ENCODE results near the gene OR52H1. TPM values are rescaled to one million over a fixed set of nuclear protein-coding genes. Genes with fewer than 3 reads are reported as not detected.

OR52H1 gene
- total and polyA plus RNA-seq, 2 experiments from 2014 or later, result not detected

- Histone ChIP-seq H3K4me1 (ENCODE audit: insufficient read depth) (0 out of 2 replicates have a peak, but pooled peaks cover 4% of the 10 kb centered on the region), H3K27ac (no peak overlapping the region), H4K20me1 (ENCODE audit: insufficient read depth) (no peaks in the 10 kb centered on the region), H3K9me3 (ENCODE audit: low read depth) (no peaks in the 10 kb centered on the region), H3K4me2 (ENCODE audit: unreplicated experiment) (no peak overlapping the region), H3K27me3 (replicated peaks; ENCODE audit: insufficient read depth) (no peaks in the 10 kb centered on the region), H3K9ac (no peak overlapping the region), H3K4me3 (no peak overlapping the region), H3K9me2 (ENCODE audit: insufficient read depth) (no peaks in the 10 kb centered on the region), H2AFZ (no peak overlapping the region; the same call in 1 of the 2 replicates), H3F3A (ENCODE audit: insufficient read depth) (no peaks in the 10 kb centered on the region), H3K79me2 (ENCODE audit: insufficient read depth) (no peaks in the 10 kb centered on the region), H3K36me3 (ENCODE audit: low read depth) (no peaks in the 10 kb centered on the region)
- 76 to 81% methylated on average over 1 of the region's 1 CpG for WGBS, 2 experiments (ENCODE audit: low coverage in 1 of 2, low lambda C conversion rate in 2 of 2, missing lambda C conversion rate in 2 of 2)
- in situ Hi-C loops (cut with MboI), result no loop called here
- TF ChIP-seq EZH2phosphoT487 (IDR thresholded peaks at IDR 0.05; ENCODE audit: insufficient read depth, low read depth) (no peak), EZH2 (IDR thresholded peaks at IDR 0.05; ENCODE audit: insufficient read depth, poor library complexity, severe bottlenecking) (no peak)
- DNase-seq, result peak; percentile 42
These were observed 16.1 kb upstream of the OR52H1 start for GRCh38 chr11:5564259-5565019.

- H3K27ac ChIP-seq, result no peak overlapping the region
- in situ Hi-C loops (cut with MboI), result no loop called here
- no peaks in the 10 kb centered on the region for H3K4me1 ChIP-seq (ENCODE audit: insufficient read depth)
- H3K36me3 ChIP-seq (ENCODE audit: low read depth), result no peaks in the 10 kb centered on the region
- no peak overlapping the region for H3K9ac ChIP-seq
- DNase-seq, result no peak
- no peak overlapping the region for H3K4me2 ChIP-seq (ENCODE audit: unreplicated experiment)
- no peaks in the 10 kb centered on the region for H3K27me3 ChIP-seq (replicated peaks; ENCODE audit: insufficient read depth)
- H3K9me2 ChIP-seq (ENCODE audit: insufficient read depth), result no peaks in the 10 kb centered on the region
- TF ChIP-seq EZH2phosphoT487 (IDR thresholded peaks at IDR 0.05; ENCODE audit: insufficient read depth, low read depth) (no peak), EZH2 (IDR thresholded peaks at IDR 0.05; ENCODE audit: insufficient read depth, poor library complexity, severe bottlenecking) (no peak)
- WGBS, 2 experiments (ENCODE audit: low coverage in 1 of 2, low lambda C conversion rate in 2 of 2, missing lambda C conversion rate in 2 of 2), result 58 to 64% methylated on average over 3 of the region's 3 CpGs
- no peaks in the 10 kb centered on the region for H3K9me3 ChIP-seq (ENCODE audit: low read depth)
- H2AFZ ChIP-seq, result no peak overlapping the region
- no peaks in the 10 kb centered on the region for H4K20me1 ChIP-seq (ENCODE audit: insufficient read depth)
- H3K4me3 ChIP-seq, result no peak overlapping the region
- H3K79me2 ChIP-seq (ENCODE audit: insufficient read depth), result no peaks in the 10 kb centered on the region
- no peaks in the 10 kb centered on the region for H3F3A ChIP-seq (ENCODE audit: insufficient read depth)
These were observed 9.4 kb upstream of the OR52H1 start for GRCh38 chr11:5557751-5558150.

GRCh38 chr11:5556596-5557188 lies 8.4 kb upstream of the OR52H1 start:
- no peak for DNase-seq
- H4K20me1 ChIP-seq (ENCODE audit: insufficient read depth), result no peaks in the 10 kb centered on the region
- no peaks in the 10 kb centered on the region for H3K9me3 ChIP-seq (ENCODE audit: low read depth)
- no peak overlapping the region for H3K27ac ChIP-seq
- no peak overlapping the region for H3K4me3 ChIP-seq
- no peaks in the 10 kb centered on the region for H3K79me2 ChIP-seq (ENCODE audit: insufficient read depth)
- TF ChIP-seq EZH2phosphoT487 (IDR thresholded peaks at IDR 0.05; ENCODE audit: insufficient read depth, low read depth) (no peak), EZH2 (IDR thresholded peaks at IDR 0.05; ENCODE audit: insufficient read depth, poor library complexity, severe bottlenecking) (no peak)
- no peak overlapping the region for H2AFZ ChIP-seq
- H3F3A ChIP-seq (ENCODE audit: insufficient read depth), result no peaks in the 10 kb centered on the region
- WGBS, 2 experiments (ENCODE audit: low coverage in 1 of 2, low lambda C conversion rate in 2 of 2, missing lambda C conversion rate in 2 of 2), result 70 to 72% methylated on average over 3 of the region's 3 CpGs
- no peaks in the 10 kb centered on the region for H3K4me1 ChIP-seq (ENCODE audit: insufficient read depth)
- H3K4me2 ChIP-seq (ENCODE audit: unreplicated experiment), result no peak overlapping the region
- H3K27me3 ChIP-seq (replicated peaks; ENCODE audit: insufficient read depth), result no peaks in the 10 kb centered on the region
- H3K9ac ChIP-seq, result no peak overlapping the region
- H3K36me3 ChIP-seq (ENCODE audit: low read depth), result no peaks in the 10 kb centered on the region
- no peaks in the 10 kb centered on the region for H3K9me2 ChIP-seq (ENCODE audit: insufficient read depth)
- in situ Hi-C loops (cut with MboI), result no loop called here

GRCh38 chr11:5553343-5553742 lies 5.0 kb upstream of the OR52H1 start:
- peak; percentile 29 for DNase-seq
- no peaks in the 10 kb centered on the region for H3K36me3 ChIP-seq (ENCODE audit: low read depth)
- no peak for TF ChIP-seq EZH2phosphoT487 (IDR thresholded peaks at IDR 0.05; ENCODE audit: insufficient read depth, low read depth)
- TF ChIP-seq EZH2 (IDR thresholded peaks at IDR 0.05; ENCODE audit: insufficient read depth, poor library complexity, severe bottlenecking), result no peak
- H3K27me3 ChIP-seq (replicated peaks; ENCODE audit: insufficient read depth), result no peaks in the 10 kb centered on the region
- H3F3A ChIP-seq (ENCODE audit: insufficient read depth), result no peaks in the 10 kb centered on the region
- H3K9me3 ChIP-seq (ENCODE audit: low read depth), result no peaks in the 10 kb centered on the region
- H4K20me1 ChIP-seq (ENCODE audit: insufficient read depth), result no peaks in the 10 kb centered on the region
- no peak overlapping the region for H3K4me3 ChIP-seq
- no peaks in the 10 kb centered on the region for H3K9me2 ChIP-seq (ENCODE audit: insufficient read depth)
- no peak overlapping the region for H3K4me2 ChIP-seq (ENCODE audit: unreplicated experiment)
- no peak overlapping the region for H2AFZ ChIP-seq
- in situ Hi-C loops (cut with MboI), result no loop called here
- H3K27ac ChIP-seq, result no peak overlapping the region
- peaks cover 14% of the 10 kb centered on the region; the same call in 1 of the 2 replicates for H3K4me1 ChIP-seq (ENCODE audit: insufficient read depth)
- H3K79me2 ChIP-seq (ENCODE audit: insufficient read depth), result no peaks in the 10 kb centered on the region
- H3K9ac ChIP-seq, result no peak overlapping the region
